Mesenchymal stem cell (in vitro differentiated cells and primary cell): Measurements from ENCODE around the gene AXIN1.

Source experiments
- DNase-seq: peaks from one replicate; pipeline ENCODE4 v3.0.0-alpha.2; 2013
- H2AFZ ChIP-seq: one replicate; pipeline ENCODE4 v1.6.1; 2013; ENCODE audit warnings: low read depth, mild to moderate bottlenecking, control low read depth, inconsistent platforms, low read length, moderate library complexity
- H2AK5ac ChIP-seq: 2 replicates; pipeline ENCODE4 v1.6.1; 2013; ENCODE audit warnings: low read length, moderate library complexity, mild to moderate bottlenecking, inconsistent platforms; ENCODE audit not compliant: severe bottlenecking
- H2BK120ac ChIP-seq: one replicate; pipeline ENCODE4 v1.6.1; 2013; ENCODE audit warnings: low read depth, mild to moderate bottlenecking, inconsistent platforms, low read length, moderate library complexity
- H2BK12ac ChIP-seq, 2 experiments: one replicate each; pipeline ENCODE4 v1.6.1; 2013; ENCODE audit warnings: inconsistent platforms in 2 of 2, low read length in 2 of 2, mild to moderate bottlenecking in 2 of 2, moderate library complexity in 2 of 2, control low read depth in 1 of 2
- H2BK15ac ChIP-seq: one replicate; pipeline ENCODE4 v1.6.1; 2013; ENCODE audit warnings: mild to moderate bottlenecking, low read depth, inconsistent platforms; ENCODE audit not compliant: poor library complexity, severe bottlenecking
- H2BK5ac ChIP-seq: 2 replicates; pipeline ENCODE4 v1.6.1; 2013; ENCODE audit warnings: low read depth, mild to moderate bottlenecking, low read length, control low read depth, inconsistent platforms; ENCODE audit not compliant: poor library complexity, severe bottlenecking
- H3K14ac ChIP-seq, 2 experiments: one replicate each; pipeline ENCODE4 v1.6.1; 2013; ENCODE audit warnings: inconsistent platforms in 2 of 2, low read length in 2 of 2, control low read depth in 1 of 2, mild to moderate bottlenecking in 1 of 2, moderate library complexity in 1 of 2
- H3K18ac ChIP-seq, 2 experiments: one replicate each; pipeline ENCODE4 v1.6.1; 2013; ENCODE audit warnings: inconsistent platforms in 2 of 2, low read length in 2 of 2, control low read depth in 1 of 2, low read depth in 1 of 2, mild to moderate bottlenecking in 1 of 2
- H3K23ac ChIP-seq, 2 experiments: one replicate each; pipeline ENCODE4 v1.6.1; 2013; ENCODE audit warnings: inconsistent platforms in 2 of 2, low read length in 2 of 2, mild to moderate bottlenecking in 2 of 2, moderate library complexity in 2 of 2, control low read depth in 1 of 2
- H3K27ac ChIP-seq: 2 replicates; pipeline ENCODE4 v1.5.1; 2013; ENCODE audit warnings: mild to moderate bottlenecking, moderate library complexity, low read length, control low read depth, inconsistent platforms; ENCODE audit not compliant: poor library complexity, severe bottlenecking
- H3K27me3 ChIP-seq, 2 experiments: 2 replicates each; pipeline versions ENCODE4 v1.6.1 to v1.7.0; 2013; ENCODE audit warnings: low read length in 2 of 2, mild to moderate bottlenecking in 2 of 2, moderate library complexity in 2 of 2, control low read depth in 1 of 2, inconsistent platforms in 1 of 2; ENCODE audit not compliant: control insufficient read depth in 1 of 2, insufficient read depth in 1 of 2
- H3K36me3 ChIP-seq, 2 experiments: 2 replicates each; pipeline versions ENCODE4 v1.6.1 to v1.7.0; 2013; ENCODE audit warnings: low read length in 2 of 2, control low read depth in 1 of 2, inconsistent platforms in 1 of 2, low read depth in 1 of 2, mild to moderate bottlenecking in 1 of 2; ENCODE audit not compliant: insufficient read depth in 2 of 2, control insufficient read depth in 1 of 2
- H3K4ac ChIP-seq, 2 experiments: one replicate each; pipeline ENCODE4 v1.6.1; 2013; ENCODE audit warnings: inconsistent platforms in 2 of 2, low read length in 2 of 2, mild to moderate bottlenecking in 2 of 2, moderate library complexity in 2 of 2, control low read depth in 1 of 2, low read depth in 1 of 2
- H3K4me1 ChIP-seq: 2 replicates; pipeline ENCODE4 v1.6.1; 2013; ENCODE audit warnings: low read depth, low read length, control low read depth; ENCODE audit not compliant: control insufficient read depth, insufficient read depth
- H3K4me2 ChIP-seq: 2 replicates; pipeline ENCODE4 v1.6.1; 2013; ENCODE audit warnings: low read length, mild to moderate bottlenecking, inconsistent platforms; ENCODE audit not compliant: poor library complexity, severe bottlenecking
- H3K4me3 ChIP-seq, 2 experiments: 2 replicates each; pipeline versions ENCODE4 v1.5.1 to v1.7.0; 2013; ENCODE audit warnings: low read length in 2 of 2, mild to moderate bottlenecking in 2 of 2, control low read depth in 1 of 2, low read depth in 1 of 2; ENCODE audit not compliant: insufficient read depth in 1 of 2
- H3K79me1 ChIP-seq: replicated peaks from 2 replicates; pipeline ENCODE4 v1.6.1; 2013; ENCODE audit warnings: mild to moderate bottlenecking, control low read depth, low read length, inconsistent platforms; ENCODE audit not compliant: poor library complexity, severe bottlenecking
- H3K9ac ChIP-seq: 2 replicates; pipeline ENCODE4 v1.7.0; 2013; ENCODE audit warnings: mild to moderate bottlenecking, low read length, moderate library complexity
- H3K9me3 ChIP-seq: 2 replicates; pipeline ENCODE4 v1.7.0; 2013; ENCODE audit warnings: mild to moderate bottlenecking, low read length; ENCODE audit not compliant: control insufficient read depth
- H4K8ac ChIP-seq: one replicate; pipeline ENCODE4 v1.6.1; 2013; ENCODE audit warnings: inconsistent platforms, mild to moderate bottlenecking, low read length, moderate library complexity
- H4K91ac ChIP-seq: one replicate; pipeline ENCODE4 v1.6.1; 2013; ENCODE audit warnings: mild to moderate bottlenecking, low read length, inconsistent platforms
- WGBS: methylation state at CpG from one replicate; pipeline ENCODE4 v1.1.7; 2013; ENCODE audit warnings: mixed read lengths; 5-methylcytosine and 5-hydroxymethylcytosine counted together

AXIN1 gene

GRCh38 chr16:354971-355461, 2.5 kb upstream of the AXIN1 start:
- H3K4me2 ChIP-seq, result no peak overlapping the region
- peaks cover 5% of the 10 kb centered on the region for H3K79me1 ChIP-seq
- no peaks in the 10 kb centered on the region for H3K9me3 ChIP-seq
- no peak overlapping the region for H4K8ac ChIP-seq
- no peak overlapping the region for H2AK5ac ChIP-seq
- H2BK120ac ChIP-seq, result no peak overlapping the region
- no peak for DNase-seq
- H3K9ac ChIP-seq, result no peak overlapping the region
- H3K27ac ChIP-seq, result no peak overlapping the region
- no peak overlapping the region for H2BK12ac ChIP-seq
- peaks cover 0 to 7% of the 10 kb centered on the region in 2 experiments for H3K36me3 ChIP-seq
- H2BK15ac ChIP-seq, result no peak overlapping the region
- peaks cover 10% of the 10 kb centered on the region for H3K4me1 ChIP-seq
- H3K4ac ChIP-seq, result no peak overlapping the region
- H4K91ac ChIP-seq, result no peak overlapping the region
- H3K23ac ChIP-seq, result no peak overlapping the region
- H2BK5ac ChIP-seq, result no peak overlapping the region
- 93% methylated on average over 10 of the region's 10 CpGs for WGBS
- no peaks in the 10 kb centered on the region for H3K27me3 ChIP-seq
- H3K14ac ChIP-seq, result no peak overlapping the region
- H3K4me3 ChIP-seq, result no peak overlapping the region
- H2AFZ ChIP-seq, result no peak overlapping the region
- H3K18ac ChIP-seq, result no peak overlapping the region

GRCh38 chr16:354291-354881, 1.9 kb upstream of the AXIN1 start:
- Histone ChIP-seq H2AK5ac (no peak overlapping the region), H2BK5ac (no peak overlapping the region), H2BK120ac (no peak overlapping the region), H3K9me3 (no peaks in the 10 kb centered on the region), H4K91ac (no peak overlapping the region), H3K27me3 (no peaks in the 10 kb centered on the region), H3K27ac (no peak overlapping the region), H3K23ac (no peak overlapping the region), H3K36me3 (peaks cover 0 to 8% of the 10 kb centered on the region in 2 experiments), H3K18ac (no peak overlapping the region), H3K4me1 (peaks cover 13% of the 10 kb centered on the region), H3K4me2 (no peak overlapping the region), H3K14ac (no peak overlapping the region), H3K4ac (no peak overlapping the region), H3K9ac (no peak overlapping the region), H2AFZ (no peak overlapping the region), H2BK12ac (no peak overlapping the region), H3K4me3 (no peak overlapping the region), H3K79me1 (peaks cover 5% of the 10 kb centered on the region), H4K8ac (no peak overlapping the region), H2BK15ac (no peak overlapping the region)
- 94% methylated on average over 11 of the region's 12 CpGs for WGBS
- DNase-seq, result no peak

- H3K36me3 ChIP-seq, result peaks cover 0 to 8% of the 10 kb centered on the region in 2 experiments
- H4K8ac ChIP-seq, result peak overlapping the region; percentile 98
- H3K9ac ChIP-seq, result no peak overlapping the region
- peak overlapping the region; percentile 75 to 87 for H3K18ac ChIP-seq
- peak overlapping the region in 1 of 2 experiments; percentile 30 for H3K14ac ChIP-seq
- no peak overlapping the region for H3K27ac ChIP-seq
- peak overlapping the region; percentile 89 for H4K91ac ChIP-seq
- H2BK120ac ChIP-seq, result no peak overlapping the region
- H3K23ac ChIP-seq, result peak overlapping the region in 1 of 2 experiments; percentile 80
- peak overlapping the region; percentile 74 for H2AFZ ChIP-seq
- no peak for DNase-seq
- H3K27me3 ChIP-seq, result no peaks in the 10 kb centered on the region
- WGBS, result 85% methylated on average over 21 of the region's 25 CpGs
- no peak overlapping the region for H2AK5ac ChIP-seq
- peaks cover 5% of the 10 kb centered on the region for H3K79me1 ChIP-seq
- no peak overlapping the region for H2BK5ac ChIP-seq
- peak overlapping the region; percentile 47 to 60 for H3K4me3 ChIP-seq
- H3K4me1 ChIP-seq, result peaks cover 19% of the 10 kb centered on the region
- peak overlapping the region; percentile 41 for H2BK15ac ChIP-seq
- peak overlapping the region; percentile 45 to 69 for H2BK12ac ChIP-seq
- no peaks in the 10 kb centered on the region for H3K9me3 ChIP-seq
- H3K4me2 ChIP-seq, result peak overlapping the region; percentile 80
- peak overlapping the region in 1 of 2 experiments; percentile 1 for H3K4ac ChIP-seq
Observed at GRCh38 chr16:353404-354290, 1.1 kb upstream of the AXIN1 start.
